ENCODE results near the gene PPP1R11. TPM values are rescaled to one million over a fixed set of nuclear protein-coding genes. Genes with fewer than 3 reads are reported as not detected.

PPP1R11 gene, protein sequence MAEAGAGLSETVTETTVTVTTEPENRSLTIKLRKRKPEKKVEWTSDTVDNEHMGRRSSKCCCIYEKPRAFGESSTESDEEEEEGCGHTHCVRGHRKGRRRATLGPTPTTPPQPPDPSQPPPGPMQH
- 8.9 and 15.9 TPM in 2 replicates for total RNA-seq

DNA sequence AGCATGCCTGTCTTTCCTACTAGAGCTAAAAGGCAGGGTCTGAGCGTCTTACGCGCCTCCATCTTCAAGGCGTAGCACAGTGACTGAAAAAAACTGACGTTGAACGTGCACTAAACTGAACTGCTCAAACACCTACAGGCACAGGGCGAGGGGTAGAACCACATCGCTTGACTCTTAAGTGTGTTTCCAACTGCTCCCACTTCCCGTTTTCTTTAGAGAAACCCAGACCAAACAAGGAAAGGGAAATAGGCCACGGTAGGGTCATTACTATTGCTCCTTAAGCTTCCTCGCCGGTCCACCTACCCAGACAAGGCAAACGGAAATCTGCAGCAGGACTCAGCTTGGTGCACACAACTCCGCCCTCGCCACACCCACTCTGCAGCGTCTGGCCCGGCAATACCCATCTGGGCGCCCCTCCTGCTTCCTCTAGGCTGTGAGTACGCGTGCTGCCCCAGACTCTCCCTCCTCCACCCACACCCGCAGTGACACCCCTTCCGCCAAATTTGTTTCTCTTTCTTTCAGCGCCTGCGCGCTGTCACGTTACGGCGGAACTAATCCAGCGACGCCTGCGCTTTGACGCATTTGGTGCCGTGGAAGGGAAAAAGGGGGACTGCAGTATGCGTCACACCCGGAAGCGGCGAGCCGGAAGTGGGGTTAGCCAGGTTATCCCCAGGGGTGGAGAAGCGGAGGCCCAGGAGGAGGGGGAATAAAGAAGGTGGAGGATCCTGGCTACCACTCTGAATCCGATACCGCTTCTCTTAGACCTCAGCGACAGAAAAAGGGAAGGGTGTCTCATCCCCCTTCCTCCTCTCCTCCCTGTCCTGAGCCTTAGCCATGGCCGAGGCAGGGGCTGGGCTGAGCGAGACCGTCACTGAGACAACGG, at the start of gene PPP1R11:
PPP1R11 (plus strand) TSS at position 622 of the 883 bp plus-strand sequence; CDS start at position 835, 213 bp downstream.

DNA sequence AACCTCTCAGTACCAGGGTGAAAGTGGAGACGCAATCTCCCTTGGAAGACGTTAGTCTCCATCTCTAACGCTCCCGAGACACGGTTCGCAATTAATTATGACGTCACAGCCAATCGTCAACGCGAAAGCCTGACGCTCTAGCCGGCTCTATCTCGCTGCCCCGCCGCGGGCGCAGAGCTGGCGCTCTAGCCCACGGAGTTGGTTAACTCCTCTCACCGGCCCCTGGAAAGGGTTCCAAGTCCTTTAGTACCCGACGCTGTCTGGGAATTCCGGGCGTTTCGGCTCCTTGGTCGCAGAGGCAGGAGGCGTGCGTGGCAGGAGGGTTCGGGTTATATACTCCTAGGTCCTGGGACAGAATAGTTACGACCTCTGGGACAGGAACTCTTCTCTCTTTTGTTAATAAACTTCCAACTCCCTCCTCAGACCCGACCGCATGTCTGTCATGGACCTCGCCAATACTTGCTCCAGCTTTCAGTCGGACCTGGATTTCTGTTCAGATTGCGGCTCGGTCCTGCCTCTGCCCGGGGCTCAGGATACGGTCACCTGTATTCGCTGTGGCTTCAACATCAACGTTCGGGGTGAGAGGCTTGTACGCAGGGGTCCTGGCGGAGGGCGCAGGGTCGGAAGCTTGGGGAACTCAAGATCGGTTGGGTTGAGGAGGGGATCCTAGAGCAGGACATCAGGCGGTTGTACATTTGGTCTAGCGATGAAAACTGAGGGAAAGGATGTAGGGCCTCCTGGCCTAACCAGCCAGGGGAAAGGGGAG, 5.7 kb upstream of the PPP1R11 start, which contains the start of gene POLR1H:
POLR1H (plus strand) TSS at position 174 of the 766 bp plus-strand sequence; CDS start at position 434, 260 bp downstream.

DNA sequence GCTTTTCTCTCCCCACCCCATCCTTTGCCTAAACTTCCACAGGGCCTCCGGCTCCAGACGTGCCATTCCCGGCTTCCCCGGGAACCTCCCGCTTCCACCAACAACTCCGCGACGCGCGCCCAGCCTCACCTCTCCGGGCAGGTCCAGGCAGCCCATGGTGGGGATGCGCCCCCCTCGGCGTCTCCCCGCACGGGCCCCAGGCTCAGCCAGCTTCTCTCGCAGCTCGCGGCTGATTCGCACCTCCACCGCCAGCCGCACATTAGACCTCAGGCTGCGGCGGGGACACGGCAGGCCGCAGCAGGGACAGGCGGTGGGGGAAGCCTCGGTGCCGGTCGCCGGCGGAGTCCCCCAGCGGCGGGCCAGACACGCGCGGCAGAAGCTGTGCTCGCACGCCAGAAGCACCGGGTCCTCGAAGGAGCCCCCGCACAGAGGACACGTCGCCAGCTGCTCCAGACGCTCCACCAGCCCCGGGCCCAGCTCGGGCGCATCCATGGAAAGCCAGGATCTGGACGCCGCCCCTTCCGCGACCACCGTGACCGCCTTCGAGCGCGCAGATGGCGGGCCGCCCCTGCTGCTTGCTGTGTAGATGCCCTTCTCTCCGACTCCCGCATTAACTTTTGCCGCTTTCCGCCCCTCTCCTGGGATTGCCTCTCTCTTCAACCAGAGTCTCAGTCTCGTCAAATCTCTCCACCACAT, 8.2 kb downstream of the PPP1R11 start, which contains the start of gene RNF39:
RNF39 (minus strand) TSS at position 676 of the 696 bp plus-strand sequence; CDS start at position 492, 184 bp downstream.

DNA sequence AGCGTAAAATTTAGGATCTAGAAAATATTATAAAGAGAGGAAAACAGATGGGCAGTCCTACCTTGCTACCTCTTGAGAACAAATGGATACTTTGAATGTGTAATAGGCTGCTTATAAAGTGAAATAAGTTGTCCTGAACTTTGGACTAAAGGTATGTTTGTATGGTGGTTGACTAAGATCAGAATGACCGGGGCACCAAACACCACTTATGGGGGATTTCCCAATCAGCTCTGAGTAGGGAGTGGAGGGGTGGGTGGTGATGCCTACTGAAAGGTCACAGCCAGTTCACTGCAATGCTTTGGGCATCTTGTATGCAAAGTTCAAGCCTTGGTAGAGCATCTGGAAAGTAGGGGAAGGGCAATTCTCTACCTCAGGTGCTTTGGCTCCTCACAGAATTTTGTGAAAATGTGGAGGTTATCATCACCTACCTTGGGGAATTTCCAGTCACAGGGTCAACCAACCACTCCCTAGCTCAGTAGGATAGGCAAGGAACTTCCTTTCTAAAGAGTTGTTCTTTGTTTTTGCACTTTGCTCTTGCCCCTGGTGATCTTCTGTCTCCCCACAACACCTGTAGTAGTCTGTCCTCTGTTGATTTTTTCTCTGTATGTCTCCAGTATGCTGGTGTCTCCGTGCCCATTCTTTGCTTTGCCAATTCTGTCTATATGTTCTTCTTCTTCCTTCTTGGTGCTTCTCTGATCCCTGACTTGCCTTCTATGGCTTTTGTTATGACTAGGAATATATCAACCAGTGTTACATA, 46.2 kb downstream of the PPP1R11 start, which contains the start of gene TRIM31:
TRIM31 (minus strand) TSS at position 88 of the 757 bp plus-strand sequence. CDS start 285 bp downstream, outside the sequence.

Other genes starting within 250 kb of the PPP1R11 start
- not detected in 2 replicates for gene HLA-G, start 239.4 kb upstream of the PPP1R11 start, total RNA-seq
- 804 and 1,185 TPM in 2 replicates for gene HLA-A, start 124.7 kb upstream of the PPP1R11 start, total RNA-seq
- 26.9 and 35.3 TPM in 2 replicates for gene POLR1H, start 5.9 kb upstream of the PPP1R11 start, total RNA-seq
- gene RNF39, start 8.6 kb downstream of the PPP1R11 start, total RNA-seq, result not detected in 2 replicates
- gene TRIM31, start 45.9 kb downstream of the PPP1R11 start, total RNA-seq, result not detected in 2 replicates
- gene TRIM40, start 68.9 kb downstream of the PPP1R11 start, total RNA-seq, result not detected in 2 replicates
- gene TRIM10, start 94.0 kb downstream of the PPP1R11 start, total RNA-seq, result not detected in 2 replicates
- not detected in 2 replicates for gene TRIM15, start 96.3 kb downstream of the PPP1R11 start, total RNA-seq
- gene TRIM26, start 146.2 kb downstream of the PPP1R11 start, total RNA-seq, result 19.8 and 32.6 TPM in 2 replicates

Measured in bladder microvascular endothelial cell (primary cell).